ENCODE data around the gene ITSN1.
"Not testable (repeated sequence)": the region's sequence is repeated elsewhere in the genome, so short reads cannot be mapped to it uniquely, and the experiment has no call there.

The ITSN1 gene

DNA sequence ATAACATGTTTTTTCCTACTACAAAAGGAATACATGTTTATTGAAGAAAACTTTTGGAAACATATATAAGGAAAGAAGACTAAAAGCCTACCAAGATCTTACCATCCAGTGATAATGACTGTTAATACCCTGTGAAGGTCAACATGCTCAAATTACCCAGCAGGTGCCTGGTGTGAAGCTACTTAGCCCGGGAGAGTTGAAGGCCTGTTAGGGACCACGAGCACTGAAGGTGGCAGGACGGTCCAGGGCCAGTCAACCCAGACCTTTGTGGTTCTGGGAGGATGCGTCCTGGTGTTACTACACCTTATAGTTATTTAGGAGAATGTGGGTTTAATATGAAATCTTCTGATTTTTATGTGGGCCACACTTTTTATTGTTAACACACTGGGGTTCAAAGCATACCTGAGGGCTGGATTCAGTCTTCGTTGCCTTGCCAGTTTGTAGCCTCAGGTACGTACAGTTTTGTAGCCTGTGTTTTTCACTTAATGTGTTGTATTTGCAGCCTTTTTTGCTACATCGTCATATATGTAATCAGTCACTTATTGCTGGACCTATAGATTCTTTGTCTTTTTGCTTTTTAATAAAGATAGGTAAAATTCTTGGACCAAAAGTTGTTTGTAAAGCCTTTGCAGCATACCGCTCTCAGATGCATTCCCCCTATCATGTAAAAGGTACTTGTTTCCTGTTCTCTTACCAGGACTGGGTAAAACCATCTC lies 9.8 kb downstream of the ITSN1 start:
- DNase-seq: peak; percentile 29

DNA sequence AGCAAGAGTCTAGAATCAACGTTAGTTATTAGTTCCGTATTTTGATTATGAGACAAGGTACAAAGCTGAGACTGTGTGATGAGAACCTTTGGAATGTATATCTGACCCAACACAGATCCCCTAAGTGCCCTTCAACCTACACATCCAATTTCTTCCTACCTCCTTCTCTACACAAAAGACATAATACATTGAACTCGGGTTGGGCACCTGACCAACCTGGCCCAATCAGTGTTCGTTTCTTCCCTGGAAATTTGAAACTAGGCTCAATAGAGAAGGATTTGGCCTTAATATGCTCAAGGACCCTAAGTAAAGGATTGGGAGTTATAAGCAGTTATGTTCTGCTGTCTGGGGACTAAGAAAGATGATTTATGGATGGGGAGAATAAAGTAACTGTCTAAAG lies 12.1 kb downstream of the ITSN1 start:
- no peak for DNase-seq

DNA sequence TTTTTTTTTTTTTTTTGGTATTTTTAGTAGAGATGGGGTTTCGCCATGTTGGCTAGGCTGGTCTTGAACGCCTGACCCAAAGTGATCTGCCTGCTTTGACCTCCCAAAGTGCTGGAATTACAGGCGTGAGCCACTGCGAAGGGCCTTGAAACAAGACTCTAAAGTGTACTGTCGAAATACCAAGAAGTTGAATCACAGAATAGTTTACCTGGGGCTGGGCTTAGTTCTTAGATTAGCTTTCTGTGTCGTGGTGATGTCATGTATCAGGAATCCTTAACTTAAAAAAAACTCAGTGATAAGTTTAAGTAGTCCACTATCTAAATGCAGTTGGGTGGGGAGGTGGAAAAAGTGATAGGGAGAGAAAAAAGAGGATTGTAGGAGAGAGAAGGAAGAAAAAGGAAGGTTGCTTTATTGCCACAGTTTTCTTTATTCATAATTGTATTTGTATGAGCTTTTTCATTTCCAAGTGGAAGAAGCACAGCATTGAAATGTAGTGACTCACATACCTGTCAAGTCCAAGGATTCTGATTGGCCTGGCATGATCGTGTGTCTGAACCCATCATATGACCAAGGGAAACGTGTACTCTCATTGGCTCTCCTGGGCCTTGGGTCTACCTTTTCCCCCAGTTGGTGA lies 13.4 kb downstream of the ITSN1 start:
- DNase-seq: no peak

DNA sequence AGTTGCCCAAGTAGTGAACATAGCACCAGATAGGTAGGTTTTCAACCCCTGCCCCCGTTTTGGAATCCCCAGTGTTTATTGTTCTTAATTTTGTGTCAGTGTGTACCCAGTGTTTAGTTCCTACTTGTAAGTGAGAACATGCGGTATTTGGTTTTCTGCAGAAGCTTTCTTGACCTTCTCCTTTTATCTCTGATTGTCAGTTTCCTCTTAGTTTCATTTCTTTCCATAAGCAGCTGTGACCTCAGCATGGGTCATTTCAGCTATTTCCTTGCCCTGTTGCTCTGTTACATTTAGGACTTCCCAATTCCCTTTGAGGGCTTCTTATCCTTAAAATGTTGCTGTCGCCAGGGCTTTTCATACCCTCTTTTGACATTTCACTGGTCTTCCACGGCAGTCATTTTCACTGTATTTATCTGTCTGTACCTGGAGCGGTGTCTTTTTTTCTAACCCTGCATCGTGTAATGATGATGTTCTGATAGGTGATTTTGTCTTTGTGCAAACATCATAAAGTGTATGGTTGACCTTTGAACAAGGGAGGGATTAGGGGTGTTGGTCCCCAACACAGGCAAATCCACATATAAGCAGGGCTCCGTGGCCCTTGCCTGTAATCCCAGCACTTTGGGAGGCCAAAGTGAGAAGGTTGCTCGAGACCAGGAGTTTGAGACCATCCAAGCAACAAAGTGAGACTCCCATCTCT lies 15.0 kb downstream of the ITSN1 start:
- no peak for DNase-seq

DNA sequence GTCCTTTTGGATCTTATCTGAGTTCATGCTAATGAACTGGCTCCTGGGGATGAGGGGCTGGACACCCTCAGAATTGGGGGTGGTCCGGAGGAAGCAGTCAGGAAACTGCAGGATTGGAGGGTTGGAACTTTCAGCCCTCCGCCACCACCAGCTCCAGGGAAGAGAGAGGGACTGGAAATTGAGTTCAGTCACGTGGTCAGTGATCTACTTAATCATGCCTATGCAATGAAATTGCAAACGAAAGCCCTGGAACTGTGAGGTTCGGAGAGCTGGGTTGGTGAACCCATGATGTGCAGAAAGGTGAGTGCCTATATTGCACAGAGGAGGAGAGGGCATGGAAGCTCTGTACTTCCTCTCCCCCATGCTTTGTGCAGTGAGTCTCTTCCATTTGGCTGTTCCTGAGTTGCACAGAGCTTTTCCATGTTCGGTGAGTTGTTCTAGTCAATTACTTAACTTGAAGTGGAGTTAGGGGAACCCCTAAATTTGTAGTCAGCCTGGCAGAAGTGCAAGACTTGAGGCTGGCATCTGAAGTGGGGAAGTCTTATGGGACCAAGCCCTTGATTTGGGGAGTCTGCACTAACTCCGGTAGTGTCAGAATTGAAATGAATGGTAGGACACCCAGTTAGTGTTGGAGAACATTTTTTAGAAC lies 16.7 kb downstream of the ITSN1 start:
- DNase-seq: no peak

DNA sequence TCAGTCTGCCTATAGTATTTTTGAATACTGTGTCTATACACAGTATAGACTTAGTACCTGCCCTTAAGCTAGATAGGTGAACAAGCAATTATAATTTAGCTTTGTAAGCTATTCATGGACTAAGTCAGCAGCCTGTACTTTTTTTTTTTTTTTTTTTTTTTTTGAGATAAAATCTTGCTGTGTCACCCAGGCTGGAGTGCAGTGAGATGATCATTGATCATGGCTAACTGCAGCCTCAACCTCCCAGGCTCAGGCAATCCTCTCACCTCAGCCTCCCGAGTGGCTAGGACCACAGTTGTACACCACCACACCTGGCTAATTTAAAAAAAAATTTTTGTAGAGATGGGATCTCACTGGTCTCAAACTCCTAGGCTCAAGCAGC lies 17.3 kb downstream of the ITSN1 start:
- DNase-seq: no peak

DNA sequence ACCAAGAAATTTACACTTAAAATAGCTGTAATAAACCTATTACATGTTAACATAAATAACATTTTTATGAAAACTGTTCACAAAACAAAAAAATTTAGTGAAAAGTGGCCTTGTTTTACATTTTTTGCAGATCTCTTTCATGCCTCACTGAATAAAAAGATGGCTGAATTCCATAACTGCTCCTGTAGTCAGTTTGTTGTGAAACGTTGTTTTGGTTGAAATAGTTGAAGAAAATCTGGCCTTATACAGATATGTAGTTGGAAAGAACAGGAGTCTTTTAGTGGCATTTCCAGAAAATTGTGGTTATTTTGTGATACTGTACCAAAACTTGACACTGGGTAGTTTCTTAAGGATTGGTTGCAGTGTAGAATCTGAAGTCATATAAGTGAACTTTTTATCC lies 18.1 kb downstream of the ITSN1 start:
- no peak for DNase-seq

DNA sequence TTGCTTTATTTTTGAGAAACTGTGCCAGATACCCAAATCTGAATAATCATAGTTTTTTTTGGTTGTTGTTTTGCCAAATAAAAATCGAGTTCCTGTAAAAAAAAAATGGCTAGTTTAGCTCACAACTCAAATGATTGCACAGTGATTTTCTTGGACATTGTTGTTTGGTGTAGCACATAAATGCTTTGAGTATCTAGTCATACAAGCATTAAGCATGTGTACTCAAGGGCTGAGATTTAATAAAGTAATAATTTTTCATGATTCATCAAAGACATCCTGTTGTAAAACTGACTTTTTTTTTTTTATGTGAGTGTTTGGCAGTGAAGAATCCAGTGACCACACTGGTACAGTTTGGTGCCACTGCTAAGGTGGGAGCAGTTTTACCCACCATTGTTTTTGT lies 18.8 kb downstream of the ITSN1 start:
- no peak for DNase-seq

DNA sequence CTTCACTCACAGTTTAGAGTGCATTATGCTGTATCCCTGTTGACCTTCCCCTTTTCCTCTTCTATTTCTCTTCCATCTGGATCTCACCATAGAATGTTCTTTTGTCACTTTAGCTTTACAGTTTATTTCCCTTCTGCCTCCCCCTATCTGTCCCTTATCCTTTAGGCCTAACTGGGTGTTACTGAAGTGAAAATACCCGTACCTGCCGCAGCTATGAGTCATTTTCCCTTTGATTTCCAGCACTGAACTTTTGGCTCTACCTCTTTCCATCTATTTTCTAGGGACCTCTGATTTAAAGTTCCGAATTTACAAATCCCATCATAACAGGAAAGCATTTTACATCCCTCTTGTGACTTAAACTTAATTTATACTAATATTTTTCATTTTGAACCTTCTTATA lies 19.7 kb downstream of the ITSN1 start:
- no peak for DNase-seq

DNA sequence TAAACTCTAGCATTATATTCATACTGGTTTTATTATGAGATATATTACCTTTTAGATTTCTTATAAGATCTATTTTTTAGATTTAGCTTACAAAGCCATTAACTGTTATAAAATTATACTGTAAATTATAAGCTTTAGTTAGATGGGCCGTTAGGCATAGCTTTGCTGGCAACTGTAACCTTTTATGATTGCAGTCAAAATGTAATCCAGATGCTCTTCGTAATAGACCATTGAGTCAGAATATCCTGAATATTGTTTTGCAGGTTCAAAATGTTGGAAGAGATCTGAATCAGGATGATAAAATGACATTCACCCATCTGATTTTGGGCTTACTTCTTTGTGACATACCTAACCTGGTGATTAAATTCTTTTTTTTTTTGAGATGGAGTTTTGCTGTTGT lies 20.9 kb downstream of the ITSN1 start:
- no peak for DNase-seq

DNA sequence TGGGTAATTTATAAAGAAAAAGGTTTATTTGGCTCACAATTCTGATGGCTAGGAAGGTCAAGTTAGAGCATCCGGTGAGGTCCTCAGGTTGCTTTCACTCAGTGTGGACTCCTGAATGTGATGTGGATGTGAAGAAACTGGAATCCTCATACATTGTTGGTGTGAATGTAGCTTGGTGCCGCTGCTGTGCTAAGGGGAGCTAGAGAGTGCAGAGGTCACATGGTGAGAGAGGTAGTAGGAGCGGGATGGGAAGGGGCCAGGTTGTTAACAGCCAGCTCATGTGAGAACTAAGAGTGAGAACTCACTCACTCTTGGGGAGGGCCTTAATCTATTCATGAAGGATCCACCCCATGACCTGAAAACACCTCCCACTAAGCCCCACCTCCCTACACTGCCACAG lies 21.8 kb downstream of the ITSN1 start:
- DNase-seq: no peak

DNA sequence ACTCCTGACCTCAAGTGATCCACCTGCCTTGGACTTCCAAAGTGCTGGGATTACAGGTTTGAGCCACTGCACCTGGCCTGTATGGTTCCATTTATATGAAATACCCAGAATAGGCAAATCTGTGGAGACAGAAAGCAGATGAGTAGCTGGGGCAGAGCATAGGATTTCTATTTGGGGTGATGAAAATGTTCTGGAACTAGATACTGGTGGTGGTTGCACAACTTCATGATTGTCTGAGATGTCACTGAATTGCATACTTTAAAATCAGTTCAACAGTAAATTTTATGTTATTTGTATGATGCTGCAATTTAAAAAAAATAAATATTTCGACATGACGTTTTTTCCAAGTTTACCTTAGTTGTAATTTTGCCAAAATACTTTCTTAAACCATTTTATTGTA lies 23.9 kb downstream of the ITSN1 start:
- DNase-seq: no peak

DNA sequence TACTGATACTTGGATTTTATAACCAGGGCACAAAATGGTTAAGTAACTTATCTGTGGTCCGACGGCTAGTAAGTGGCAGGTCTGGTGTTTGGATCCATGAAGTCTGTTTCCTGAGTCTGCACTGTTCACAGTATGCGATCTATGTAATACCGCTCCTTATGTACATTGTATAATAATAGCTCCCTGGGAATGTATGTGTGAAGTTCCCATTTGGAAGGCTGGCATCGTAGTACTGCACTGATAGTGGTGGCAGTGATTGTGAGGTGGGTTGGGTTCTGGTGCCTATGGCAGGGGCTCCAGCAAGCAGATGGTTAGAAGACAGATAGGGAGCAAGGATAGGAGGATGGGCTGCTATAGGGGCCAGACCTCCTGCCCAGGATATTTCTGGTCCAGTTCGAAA lies 25.3 kb downstream of the ITSN1 start:
- no peak for DNase-seq

DNA sequence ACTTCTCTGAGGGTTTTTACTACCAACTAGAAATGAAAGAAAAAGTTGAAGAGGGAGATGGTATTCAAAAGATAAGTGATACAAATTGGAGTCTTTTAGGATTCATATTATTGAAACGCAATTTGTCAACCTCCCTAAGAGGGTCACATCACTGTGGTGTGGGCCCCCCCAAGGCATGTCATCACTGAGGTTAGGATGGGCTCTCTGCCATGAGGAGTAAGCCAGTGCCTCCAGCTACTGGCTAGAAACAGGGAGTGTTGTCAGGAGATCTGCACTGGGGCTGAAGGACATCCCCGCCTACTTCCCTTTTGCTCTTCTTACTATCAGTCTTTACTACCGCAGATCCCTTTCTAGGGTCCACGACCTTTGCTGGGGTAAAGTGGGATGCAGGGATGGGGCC lies 25.9 kb downstream of the ITSN1 start:
- DNase-seq: no peak

DNA sequence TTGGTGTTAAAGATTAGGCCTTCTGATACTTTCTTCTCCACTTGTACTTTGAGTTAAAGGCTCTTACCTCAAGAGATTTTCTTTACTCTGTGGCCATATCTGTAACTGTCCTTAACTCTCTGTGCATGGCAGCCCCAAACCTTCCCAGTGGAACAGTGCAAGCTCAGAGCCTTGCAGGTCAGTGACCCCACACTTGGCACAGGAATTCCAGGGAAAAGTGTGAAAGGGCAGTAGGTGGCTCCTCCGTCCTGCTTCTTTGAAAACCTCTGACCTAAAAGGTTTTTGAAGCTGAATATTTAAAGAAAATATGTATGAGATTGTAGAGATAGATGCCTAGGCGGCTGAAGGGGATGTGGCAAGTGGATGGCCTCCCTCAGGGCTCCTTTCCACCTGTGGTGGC lies 26.3 kb downstream of the ITSN1 start:
- DNase-seq: no peak

DNA sequence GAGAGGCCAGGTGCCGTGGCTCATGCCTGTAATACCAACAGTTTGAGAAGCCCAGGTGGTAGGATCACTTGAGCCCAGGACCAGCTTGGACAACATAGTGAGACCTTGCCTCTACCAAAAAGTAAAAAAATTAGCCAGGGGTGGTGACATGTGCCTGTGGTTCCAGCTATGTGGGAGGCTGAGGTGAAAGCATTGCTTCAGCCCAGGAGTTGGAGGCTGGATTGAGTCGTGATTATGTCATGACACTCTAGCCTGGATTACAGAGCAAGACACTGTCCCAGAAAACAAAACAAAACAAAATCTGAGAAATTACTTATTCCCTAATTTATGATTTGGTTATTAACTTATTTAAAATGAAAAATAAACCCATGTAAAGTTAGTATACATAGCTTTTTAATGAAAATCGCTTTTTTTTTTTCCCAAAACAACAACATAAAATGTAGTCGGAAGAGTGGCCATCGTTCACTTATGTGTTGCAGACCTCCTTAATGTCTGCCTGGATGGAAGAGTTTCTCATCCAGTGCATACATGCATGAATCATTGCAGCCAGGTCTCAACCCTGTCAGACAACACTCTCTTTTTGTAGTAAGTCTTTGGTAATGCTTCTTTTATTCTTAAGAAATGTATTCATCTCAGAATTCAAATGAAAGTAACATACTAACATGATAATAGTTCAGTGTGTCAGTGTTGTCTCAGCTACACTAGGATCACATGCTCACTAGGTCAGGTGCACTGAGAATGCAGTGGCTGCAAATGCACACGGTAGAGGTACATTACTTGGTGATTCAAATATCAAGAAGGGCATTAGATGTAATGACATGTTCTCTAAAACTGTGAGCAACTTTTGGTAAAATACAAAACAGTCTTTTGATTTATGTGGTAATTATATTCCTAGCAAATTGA lies 28.0 kb downstream of the ITSN1 start:
- DNase-seq: no peak

DNA sequence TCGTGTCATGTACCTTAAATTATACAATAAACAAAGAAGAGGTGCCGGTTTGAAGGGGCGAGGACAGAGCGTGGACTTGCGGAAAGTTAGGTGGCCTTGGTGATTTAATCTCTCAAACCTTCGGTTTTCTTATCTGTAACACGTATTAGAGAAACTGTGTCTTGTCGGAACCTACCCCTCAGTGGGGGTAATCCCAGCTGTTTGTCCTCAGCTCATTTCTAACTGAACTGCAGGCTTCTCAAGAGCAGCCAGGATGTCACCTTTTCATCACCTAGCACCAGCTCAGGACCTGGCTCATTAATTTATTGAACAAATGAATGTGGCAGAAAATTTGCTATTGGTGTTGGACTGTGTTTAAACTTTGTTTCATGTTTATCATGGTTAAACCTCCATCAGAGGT lies 31.2 kb downstream of the ITSN1 start:
- no peak for DNase-seq

DNA sequence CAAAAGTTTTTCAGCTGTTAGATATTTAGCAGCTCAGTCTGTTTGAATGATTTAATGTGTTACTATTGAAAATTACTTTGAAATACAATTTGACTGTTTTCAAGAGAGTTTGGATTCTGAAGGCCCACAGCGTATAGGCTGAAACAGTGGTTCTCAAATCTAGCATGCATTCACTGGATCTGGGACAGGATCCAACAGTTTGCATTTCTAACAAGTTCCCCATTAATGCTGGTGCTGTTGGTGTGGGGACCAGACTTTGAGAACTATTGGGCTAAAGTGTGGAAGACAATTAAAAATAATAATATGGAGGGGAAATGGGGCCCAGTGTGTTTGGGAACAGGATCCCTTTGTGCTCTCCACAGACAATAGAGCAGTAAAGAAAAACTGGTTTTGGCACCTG lies 31.9 kb downstream of the ITSN1 start:
- no peak for DNase-seq

DNA sequence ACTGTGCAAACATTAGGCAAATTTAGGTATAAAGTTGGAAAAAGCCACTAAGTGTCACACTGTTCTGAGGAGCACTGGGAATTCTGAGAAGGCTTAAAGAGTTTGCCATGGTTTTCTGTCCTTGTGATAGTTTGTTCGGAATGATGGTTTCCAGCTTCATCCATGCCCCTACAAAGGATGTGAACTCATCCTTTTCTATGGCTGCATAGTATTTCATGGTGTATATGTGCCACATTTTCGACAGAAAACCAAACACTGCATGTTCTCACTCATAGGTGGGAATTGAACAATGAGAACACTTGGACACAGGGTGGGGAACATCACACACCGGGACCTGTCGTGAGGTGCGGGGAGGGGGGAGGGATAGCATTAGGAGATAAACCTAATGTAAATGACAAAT lies 34.4 kb downstream of the ITSN1 start:
- not testable (repeated sequence) for DNase-seq

DNA sequence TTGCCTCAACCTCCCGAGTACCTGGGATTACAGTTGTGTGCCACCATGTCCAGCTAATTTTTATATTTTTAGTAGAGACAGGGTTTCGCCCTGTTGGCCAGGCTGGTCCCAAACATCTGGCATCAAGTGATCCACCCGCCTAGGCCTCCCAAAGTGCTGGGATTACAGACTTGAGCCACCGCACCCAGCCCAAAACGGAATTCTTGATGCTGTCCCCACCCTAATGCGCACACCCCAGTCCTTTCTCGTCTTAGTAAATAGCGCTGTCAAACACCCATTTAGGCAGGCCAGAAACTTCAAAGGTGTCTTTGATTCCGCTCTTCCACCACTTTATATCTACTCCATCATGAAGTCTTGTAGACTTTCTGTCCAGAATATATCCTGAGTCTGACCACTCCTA lies 35.1 kb downstream of the ITSN1 start:
- no peak for DNase-seq

DNA sequence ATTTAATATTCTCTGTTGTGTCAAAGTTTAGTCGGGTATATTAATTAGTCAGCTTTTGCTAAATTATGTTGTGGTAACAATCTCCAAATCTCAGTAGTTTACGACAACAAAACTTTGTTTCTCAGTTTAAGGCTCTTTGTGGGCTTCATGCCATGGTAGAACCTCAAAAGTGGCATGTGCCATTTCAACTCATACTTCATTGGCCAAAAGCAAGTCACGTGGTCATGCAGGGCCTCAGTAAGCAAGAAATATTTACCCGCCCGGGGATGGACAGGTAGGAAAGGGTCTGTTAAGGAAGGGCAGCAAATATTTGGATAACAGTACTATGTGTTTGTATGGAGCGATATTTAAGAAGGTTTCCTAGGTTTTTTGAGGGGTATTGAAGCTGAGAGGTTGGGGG lies 38.6 kb downstream of the ITSN1 start:
- no peak for DNase-seq

DNA sequence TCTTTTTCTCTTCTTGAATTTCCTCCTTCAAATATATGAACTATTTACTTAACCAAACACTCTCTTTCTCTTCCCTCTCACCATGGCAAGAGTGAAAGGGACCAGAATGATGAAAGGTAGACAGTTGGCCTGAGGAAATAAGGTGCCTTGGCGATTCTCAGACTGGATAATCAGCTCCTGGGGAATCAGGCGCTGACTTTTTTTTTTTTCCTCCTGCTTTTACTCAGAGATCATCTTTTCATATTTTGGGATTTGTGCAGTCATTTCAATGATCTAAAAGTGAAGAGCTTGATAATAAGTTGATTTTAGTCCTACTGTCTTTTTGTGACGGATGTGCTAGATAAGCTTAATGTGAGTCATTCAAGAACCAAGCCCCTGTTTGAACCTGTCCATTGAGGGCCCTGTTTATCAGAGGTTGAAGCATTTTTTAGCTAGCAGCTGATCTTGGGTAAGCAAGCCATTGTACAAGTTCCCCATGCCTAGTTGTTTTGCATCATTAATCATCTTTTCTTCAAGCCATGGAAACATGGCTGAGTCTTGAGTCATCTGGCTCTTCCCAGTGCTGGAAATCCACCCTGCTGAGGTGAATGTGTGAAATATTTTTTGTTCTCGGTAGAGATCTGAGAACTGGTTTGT lies 40.8 kb downstream of the ITSN1 start:
- DNase-seq: no peak

All from NCI-H510A treated with DMSO at 0.1 percent for 48 hours (cell line).